ENCODE measurements around the gene CHST15. TPM values are rescaled to one million over a fixed set of nuclear protein-coding genes. Genes with fewer than 3 reads are reported as not detected.

CHST15 gene
- polyA plus RNA-seq, 5 donors: 11.4 to 16.6 (median 14.5) TPM

DNA sequence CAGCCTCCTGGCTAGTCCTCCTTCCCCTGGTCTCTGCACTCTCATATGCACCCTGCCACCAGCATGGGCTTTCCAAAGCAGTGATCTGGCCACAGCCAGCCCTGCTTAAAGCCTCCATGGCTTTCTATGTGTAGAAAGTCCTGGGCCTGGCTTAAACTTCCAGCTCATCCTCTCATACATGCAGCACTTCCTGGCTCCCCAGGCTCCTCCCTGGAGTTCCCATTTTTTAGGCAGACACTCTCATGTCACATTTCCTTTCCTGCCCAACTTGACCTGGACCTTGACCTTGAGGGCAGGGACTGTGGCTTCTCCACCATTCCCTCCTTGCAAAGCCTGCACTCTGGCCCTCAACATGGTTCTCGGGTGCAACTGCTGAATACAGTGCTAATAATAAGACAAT lies 79.5 kb downstream of the CHST15 start:
- DNase-seq: no peak

DNA sequence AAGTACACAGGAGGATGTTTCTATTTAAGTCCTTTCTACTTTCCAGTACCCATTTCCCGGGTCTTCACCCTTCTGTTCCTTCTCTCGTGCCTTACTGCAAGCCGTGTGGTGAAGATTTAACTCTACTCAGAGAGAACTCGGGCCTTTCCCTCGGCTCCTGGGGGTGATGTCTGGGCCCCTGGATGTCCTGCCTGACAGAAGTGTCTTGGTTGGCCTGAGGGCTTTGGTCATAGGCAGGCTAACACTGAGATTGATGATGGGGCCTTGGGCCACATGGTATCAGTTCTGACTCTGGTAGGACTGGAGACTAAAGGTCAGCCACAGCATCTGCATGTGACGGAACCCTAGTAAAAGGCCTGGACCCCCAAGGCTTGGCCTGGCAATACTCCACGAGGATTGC lies 80.4 kb downstream of the CHST15 start:
- DNase-seq: no peak

DNA sequence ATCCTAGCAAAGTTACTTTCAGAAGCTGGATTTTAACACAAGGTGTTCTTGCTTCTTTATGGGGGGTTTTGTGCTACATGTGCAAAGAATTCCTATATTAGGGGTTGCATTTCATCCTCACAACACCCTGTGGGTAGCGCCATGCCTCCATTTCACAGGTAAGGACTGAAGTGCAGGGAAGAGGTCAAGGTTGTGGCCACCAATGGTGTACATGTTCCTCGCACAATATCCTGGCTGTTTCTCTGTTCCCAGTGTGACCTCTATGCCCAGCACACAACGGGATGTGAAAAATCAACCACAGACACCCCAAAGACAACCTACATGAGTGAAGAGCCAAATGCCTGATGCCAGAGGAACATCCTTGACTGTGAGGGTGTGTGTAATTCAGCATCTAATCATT lies 80.8 kb downstream of the CHST15 start:
- no peak for DNase-seq

DNA sequence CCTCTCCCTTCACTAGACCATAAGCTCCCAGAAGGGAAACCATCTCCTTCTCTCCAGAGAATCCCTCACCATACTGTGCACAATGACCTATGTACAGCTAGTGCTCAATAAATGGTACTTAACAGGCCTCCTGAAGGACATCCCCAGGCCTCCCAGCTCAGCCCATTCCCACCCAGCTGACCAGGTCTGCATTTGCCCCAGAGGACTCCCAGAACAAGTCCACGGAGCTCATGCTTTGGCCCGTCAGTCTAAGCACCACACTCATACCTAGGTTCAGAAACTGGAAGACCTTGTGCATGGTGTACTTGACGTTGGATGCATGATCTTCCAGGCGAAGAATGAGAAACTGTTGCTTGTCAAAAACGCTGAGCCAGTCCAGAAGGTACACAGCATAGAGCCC lies 81.3 kb downstream of the CHST15 start:
- no peak for DNase-seq

- no peak for DNase-seq
These were observed 81.9 kb downstream of the CHST15 start for GRCh38 chr10:124011464-124011863.

DNA sequence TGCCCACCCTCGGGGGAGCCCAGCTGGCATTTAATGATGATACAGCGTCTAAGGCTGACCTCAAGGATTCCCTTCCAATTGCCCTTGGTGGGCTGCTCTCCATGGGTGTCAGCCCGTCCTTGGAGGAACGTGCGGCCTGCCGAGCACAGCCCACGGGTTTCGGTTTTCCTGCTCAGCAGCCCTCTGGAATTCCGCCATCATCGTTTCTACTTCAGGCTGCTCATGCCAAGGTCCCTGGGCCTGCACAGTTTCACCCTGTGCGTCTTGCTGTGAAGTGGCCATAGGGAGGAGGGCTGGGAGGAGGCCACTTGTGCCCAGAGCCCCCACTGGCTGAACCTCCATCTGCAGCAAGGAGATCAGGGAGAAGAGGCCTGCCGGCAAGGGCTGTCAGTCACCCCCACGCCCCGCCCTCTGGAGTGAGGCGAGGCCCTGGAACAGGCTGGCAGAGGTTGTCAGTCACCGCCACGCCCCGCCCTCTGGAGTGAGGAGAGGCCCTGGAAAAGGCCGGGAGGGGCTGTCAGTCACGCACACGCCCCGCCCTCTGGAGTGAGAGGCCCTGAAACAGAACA lies 82.8 kb downstream of the CHST15 start:
- no peak for DNase-seq

DNA sequence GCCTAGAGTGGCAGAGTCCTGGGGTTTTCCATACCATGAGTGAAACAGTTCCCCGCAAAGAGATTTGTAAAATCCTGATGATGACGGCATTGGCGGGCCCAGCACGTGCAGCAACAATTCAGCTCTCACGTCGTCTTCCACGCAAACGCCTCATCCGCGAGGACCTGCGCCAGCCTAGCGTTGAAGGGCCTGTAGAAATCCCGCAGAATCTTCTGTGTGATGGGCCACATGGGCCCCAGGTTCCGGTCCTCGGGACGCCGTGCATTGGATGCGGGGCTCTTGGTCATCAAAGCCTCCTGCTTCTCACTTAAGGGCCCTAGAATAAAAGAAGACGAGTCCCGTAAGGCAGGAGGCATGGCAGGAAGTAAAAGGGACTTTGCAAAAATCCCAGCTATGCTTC lies 83.4 kb downstream of the CHST15 start:
- no peak for DNase-seq

- DNase-seq: no peak
These were observed 84.0 kb downstream of the CHST15 start for GRCh38 chr10:124009231-124010015.

- no peak for DNase-seq
These were observed 84.7 kb downstream of the CHST15 start for GRCh38 chr10:124008681-124009080.

GRCh38 chr10:124008187-124008586 lies 85.2 kb downstream of the CHST15 start:
- DNase-seq: no peak

DNA sequence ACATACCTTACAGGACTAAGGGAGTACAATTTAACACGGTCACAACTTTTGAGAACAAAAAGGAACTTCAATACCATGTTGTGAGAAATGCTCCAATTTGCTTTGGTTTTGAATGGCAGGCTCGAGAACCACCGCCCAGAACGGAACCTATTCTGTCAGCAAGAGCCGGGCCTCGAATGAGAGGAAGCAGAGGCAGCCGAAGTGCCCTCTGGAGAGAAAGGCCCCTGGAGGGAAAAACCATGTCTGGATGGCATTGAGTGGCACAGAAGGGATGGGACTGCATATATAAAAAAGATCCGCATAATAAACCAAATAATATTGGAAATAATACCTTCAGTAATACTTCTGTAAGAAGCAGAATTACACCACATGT lies 85.6 kb downstream of the CHST15 start:
- DNase-seq: no peak

- no peak for DNase-seq
These were observed 86.2 kb downstream of the CHST15 start for GRCh38 chr10:124007102-124007772.

DNA sequence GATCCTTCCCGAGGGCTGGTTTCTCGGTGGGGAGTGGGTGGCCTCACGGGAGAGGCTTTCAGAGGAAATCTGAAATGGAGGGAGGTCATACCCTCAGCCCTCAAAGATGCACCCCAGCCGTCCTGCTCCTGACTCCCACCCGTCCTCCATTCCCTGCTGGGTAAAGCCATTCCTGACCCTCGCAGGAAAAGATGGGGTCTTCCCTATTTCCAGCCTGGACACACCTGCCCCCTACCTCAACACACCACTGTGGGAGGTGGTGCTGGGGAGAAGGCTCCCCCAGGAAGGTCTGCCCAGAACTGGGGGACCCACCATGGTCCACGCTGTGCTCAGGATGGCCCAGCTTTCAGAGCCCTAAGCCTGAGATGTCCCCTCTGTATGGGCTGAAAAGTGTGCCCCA lies 86.9 kb downstream of the CHST15 start:
- DNase-seq: no peak

GRCh38 chr10:124005991-124006392 lies 87.4 kb downstream of the CHST15 start:
- DNase-seq: no peak

- no peak for DNase-seq
These were observed 88.3 kb downstream of the CHST15 start for GRCh38 chr10:124005091-124005490.

- DNase-seq: no peak
These were observed 88.8 kb downstream of the CHST15 start for GRCh38 chr10:124004663-124005004.

GRCh38 chr10:124003871-124004662 lies 89.3 kb downstream of the CHST15 start:
- no peak for DNase-seq

DNA sequence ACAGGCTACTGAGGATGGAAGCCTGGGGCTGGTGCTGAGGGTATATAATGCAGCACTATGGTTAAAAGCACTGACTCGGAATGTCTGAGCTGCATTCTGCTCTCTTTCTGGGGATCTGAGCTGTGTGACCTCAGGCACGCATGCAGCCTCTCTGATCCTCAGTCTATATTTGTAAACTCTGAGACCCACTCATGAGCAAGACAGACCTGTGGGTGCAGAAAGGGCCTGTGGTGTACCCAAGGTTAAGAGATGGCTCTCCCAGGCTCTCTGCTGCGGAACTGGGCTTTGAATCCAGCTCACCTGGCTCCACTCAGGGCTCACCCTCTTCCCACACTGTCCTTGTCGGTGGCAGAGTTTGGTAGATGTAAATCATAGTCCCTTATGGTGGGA lies 89.9 kb downstream of the CHST15 start:
- DNase-seq: no peak

DNA sequence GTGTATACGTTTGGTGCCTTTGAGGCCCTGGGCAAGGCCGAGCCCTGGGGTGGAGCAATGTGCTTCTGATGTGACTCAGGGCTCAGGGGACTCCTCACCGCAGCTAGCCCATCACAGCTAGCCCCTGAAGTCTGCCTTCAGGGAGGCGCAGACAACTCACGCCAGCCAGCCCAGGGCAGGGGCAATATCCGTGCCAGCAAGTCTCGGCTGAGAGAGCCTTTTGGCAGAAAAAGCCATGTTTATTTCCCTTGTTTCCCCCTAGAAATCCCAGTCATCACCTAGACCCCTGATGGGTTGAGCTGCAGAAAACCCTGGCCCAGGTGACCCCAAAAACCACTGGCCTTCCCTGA lies 90.4 kb downstream of the CHST15 start:
- no peak for DNase-seq

DNA sequence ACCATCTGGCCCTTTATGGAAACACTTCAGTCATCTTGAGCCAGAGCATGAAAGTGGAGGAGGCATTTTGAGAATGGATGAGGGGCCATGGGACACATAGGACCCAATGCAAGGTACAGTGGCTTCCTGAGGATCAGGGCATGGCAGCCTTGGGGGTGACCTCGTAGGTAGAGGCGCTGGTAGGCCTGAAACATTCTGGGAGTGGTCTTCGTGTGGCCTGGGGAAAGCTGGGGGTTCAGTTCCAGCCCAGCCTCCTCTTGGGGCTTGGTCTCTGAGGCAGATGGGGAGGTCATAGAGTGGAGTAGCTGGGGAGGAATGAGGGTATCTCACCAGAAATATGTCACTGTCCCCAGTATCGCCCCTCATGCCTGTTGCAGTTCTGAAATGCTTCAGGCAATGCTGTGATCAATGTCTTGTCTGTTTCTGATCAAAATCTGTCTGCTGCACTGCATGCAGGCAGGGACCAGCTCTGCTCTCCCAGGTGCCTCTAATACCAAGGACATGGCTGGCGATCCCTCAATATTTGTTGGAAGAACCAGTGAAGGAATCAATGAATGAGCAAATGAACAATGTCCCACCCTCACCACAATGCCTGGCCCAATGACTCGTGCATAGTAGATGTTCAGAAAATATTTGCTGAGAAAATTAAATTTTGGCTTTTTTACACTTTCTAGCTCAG lies 90.9 kb downstream of the CHST15 start:
- DNase-seq: no peak

GRCh38 chr10:124001391-124002148 lies 91.8 kb downstream of the CHST15 start:
- DNase-seq: no peak

All from right lung (tissue), 5 donors.